WI38 (cell line): Measurements from ENCODE around the gene CST9L.

ENCODE experiments used
- H3K4me3 ChIP-seq: 2 replicates; pipeline ENCODE4 v1.5.1; 2011; ENCODE audit warnings: low read depth, mild to moderate bottlenecking, control low read depth, low read length
- CTCF ChIP-seq: IDR thresholded peaks from 2 replicates; pipeline ENCODE4 v1.5.1; 2012; ENCODE audit warnings: low read depth, mild to moderate bottlenecking, control low read depth, low read length

Gene CST9L

GRCh38 chr20:23536328-23536974 is 31.8 kb downstream of the CST9L start:
- TF ChIP-seq CTCF: no peak
- no peak overlapping the region for H3K4me3 ChIP-seq

- H3K4me3 ChIP-seq: no peak overlapping the region
- no peak for TF ChIP-seq CTCF
Observed at GRCh38 chr20:23534801-23535593, 33.3 kb downstream of the CST9L start.

- no peak for TF ChIP-seq CTCF
- no peak overlapping the region for H3K4me3 ChIP-seq
Observed at GRCh38 chr20:23533161-23533560, 35.1 kb downstream of the CST9L start.

- H3K4me3 ChIP-seq: no peak overlapping the region
- TF ChIP-seq CTCF: no peak
Observed at GRCh38 chr20:23532533-23532932, 35.8 kb downstream of the CST9L start.

GRCh38 chr20:23530937-23531567 is 37.2 kb downstream of the CST9L start:
- no peak overlapping the region for H3K4me3 ChIP-seq
- TF ChIP-seq CTCF: no peak

GRCh38 chr20:23528867-23529431 is 39.3 kb downstream of the CST9L start:
- no peak for TF ChIP-seq CTCF
- H3K4me3 ChIP-seq: no peak overlapping the region
